ENCODE results near the gene CACHD1. TPM values are rescaled to one million over a fixed set of nuclear protein-coding genes. Genes with fewer than 3 reads are reported as not detected.

CACHD1 gene
- total RNA-seq, 4 donors from 2014 or later, result 1.6 to 3.2 (median 2.2) TPM; not detected in 1

DNA sequence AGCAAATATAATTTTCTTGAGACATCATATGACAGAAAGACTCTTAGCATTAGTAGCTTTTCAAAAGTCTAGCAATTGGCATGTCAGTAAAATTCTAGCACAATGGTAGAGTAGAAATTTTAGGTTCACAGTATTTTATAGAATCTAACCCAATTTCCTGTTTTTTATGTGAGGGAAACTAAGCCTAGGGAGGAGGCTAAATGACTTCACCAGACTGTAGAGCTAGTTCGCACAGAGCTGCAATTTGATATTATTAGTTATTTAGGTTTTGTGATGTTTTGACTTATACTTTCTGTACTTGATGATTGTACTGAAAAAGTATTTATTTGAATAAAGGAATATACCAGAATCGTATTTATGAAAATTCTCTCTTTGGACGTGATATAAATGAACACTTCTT, 68.5 kb downstream of the CACHD1 start:
- WGBS, 2 donors (ENCODE audit: low coverage in 1 of 2), result 78 to 88% methylated on average over 3 of the region's 3 CpGs
- in situ Hi-C loops (cut with MboI; ENCODE audit: low pct_ligation_motif_present in 1 of 4, low pct_unique_long_range_greater_than_20kb in 1 of 4, low sequenced_read_pairs in 3 of 4) (no loop called here), intact Hi-C loops (cut with DNase I; ENCODE audit: low total_unique reads) (no loop called here)
- Histone ChIP-seq H3K36me3 (no peaks in the 10 kb centered on the region), H3K4me3 (no peak overlapping the region), H3K27me3 (no peaks in the 10 kb centered on the region), H3K4me1 (peaks cover 10 to 39% (median 24%) of the 10 kb centered on the region in 4 donors), H3K27ac (no peak overlapping the region), H3K9me3 (no peaks in the 10 kb centered on the region)
- DNase-seq, result no peak
- TF ChIP-seq EP300 (IDR thresholded peaks at IDR 0.05; ENCODE audit: low read depth), result no peak
- TF ChIP-seq POLR2A (IDR thresholded peaks at IDR 0.05), result no peak

DNA sequence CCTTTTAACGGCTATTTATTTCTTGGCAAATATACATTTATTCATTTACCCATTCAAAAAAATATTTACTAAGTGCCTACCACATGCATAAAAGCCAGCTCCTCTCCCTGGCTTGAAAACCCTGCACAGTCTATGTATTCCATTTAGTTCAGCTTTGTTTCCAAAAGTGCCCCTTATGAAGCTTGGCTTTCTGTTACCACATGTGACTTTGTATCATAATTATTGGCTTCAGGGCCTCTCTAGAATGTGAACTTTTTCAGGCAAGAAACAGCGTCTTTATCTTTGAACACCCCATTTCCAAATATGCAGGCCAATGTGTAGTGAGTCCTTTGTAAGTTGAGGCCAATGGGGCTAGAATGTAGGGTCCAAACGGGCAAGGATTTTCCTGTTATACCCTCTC, 69.4 kb downstream of the CACHD1 start:
- 41 to 61% methylated on average over 3 of the region's 3 CpGs for WGBS, 2 donors (ENCODE audit: low coverage in 1 of 2)
- Histone ChIP-seq H3K27ac (peak overlapping the region in 1 of 4 donors; percentile 35), H3K9me3 (no peaks in the 10 kb centered on the region), H3K4me1 (peaks cover 10 to 39% (median 24%) of the 10 kb centered on the region in 4 donors), H3K4me3 (no peak overlapping the region), H3K27me3 (no peaks in the 10 kb centered on the region), H3K36me3 (no peaks in the 10 kb centered on the region)
- DNase-seq, result no peak
- in situ Hi-C loops (cut with MboI; ENCODE audit: low pct_ligation_motif_present in 1 of 4, low pct_unique_long_range_greater_than_20kb in 1 of 4, low sequenced_read_pairs in 3 of 4), result no loop called here
- TF ChIP-seq POLR2A (IDR thresholded peaks at IDR 0.05) (no peak), EP300 (IDR thresholded peaks at IDR 0.05; ENCODE audit: low read depth) (no peak), POLR2AphosphoS5 (IDR thresholded peaks at IDR 0.05) (no peak)
- TF ChIP-seq, protein P1, sequence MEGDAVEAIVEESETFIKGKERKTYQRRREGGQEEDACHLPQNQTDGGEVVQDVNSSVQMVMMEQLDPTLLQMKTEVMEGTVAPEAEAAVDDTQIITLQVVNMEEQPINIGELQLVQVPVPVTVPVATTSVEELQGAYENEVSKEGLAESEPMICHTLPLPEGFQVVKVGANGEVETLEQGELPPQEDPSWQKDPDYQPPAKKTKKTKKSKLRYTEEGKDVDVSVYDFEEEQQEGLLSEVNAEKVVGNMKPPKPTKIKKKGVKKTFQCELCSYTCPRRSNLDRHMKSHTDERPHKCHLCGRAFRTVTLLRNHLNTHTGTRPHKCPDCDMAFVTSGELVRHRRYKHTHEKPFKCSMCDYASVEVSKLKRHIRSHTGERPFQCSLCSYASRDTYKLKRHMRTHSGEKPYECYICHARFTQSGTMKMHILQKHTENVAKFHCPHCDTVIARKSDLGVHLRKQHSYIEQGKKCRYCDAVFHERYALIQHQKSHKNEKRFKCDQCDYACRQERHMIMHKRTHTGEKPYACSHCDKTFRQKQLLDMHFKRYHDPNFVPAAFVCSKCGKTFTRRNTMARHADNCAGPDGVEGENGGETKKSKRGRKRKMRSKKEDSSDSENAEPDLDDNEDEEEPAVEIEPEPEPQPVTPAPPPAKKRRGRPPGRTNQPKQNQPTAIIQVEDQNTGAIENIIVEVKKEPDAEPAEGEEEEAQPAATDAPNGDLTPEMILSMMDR (IDR thresholded peaks at IDR 0.05), result no peak
- intact Hi-C loops (cut with DNase I; ENCODE audit: low total_unique reads), result no loop called here

DNA sequence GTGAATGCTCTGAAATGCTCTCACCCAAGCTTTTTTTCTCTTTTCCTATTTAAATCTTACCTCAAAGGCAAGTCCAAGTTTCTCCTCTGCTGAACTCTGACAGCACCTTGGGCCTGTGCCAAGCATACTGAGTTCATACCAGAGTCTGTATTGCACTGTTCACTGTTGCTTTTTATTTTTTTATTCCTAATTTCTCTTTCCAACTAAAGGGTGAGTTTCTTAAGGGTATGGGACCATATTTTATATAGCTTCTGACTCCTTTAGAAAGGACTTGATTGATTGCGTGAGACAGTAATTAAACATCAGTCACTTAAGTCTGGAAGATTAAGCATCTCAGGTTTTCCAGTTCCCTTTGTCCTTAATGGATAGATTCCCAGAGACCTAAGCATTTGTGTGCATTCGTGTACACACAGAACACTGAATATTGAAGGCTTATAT, 69.9 kb downstream of the CACHD1 start:
- Histone ChIP-seq H3K36me3 (no peaks in the 10 kb centered on the region), H3K4me3 (no peak overlapping the region), H3K27me3 (no peaks in the 10 kb centered on the region), H3K27ac (peak overlapping the region; percentile 2 to 35 (median 27)), H3K4me1 (peaks cover 10 to 39% (median 24%) of the 10 kb centered on the region in 4 donors), H3K9me3 (no peaks in the 10 kb centered on the region)
- peak; percentile 52 for DNase-seq
- in situ Hi-C loops (cut with MboI; ENCODE audit: low pct_ligation_motif_present in 1 of 4, low pct_unique_long_range_greater_than_20kb in 1 of 4, low sequenced_read_pairs in 3 of 4) (no loop called here), intact Hi-C loops (cut with DNase I; ENCODE audit: low total_unique reads) (loop anchor here (10.0 kb wide), 1 partner anchor 65 kb away; the partner anchor contains the start of gene CACHD1)
- TF ChIP-seq POLR2A (IDR thresholded peaks at IDR 0.05) (no peak), EP300 (IDR thresholded peaks at IDR 0.05; ENCODE audit: low read depth) (no peak), POLR2AphosphoS5 (IDR thresholded peaks at IDR 0.05) (no peak)
- TF ChIP-seq, protein P1 (IDR thresholded peaks at IDR 0.05), result no peak
- WGBS, 2 donors (ENCODE audit: low coverage in 1 of 2), result 59 to 66% methylated on average over 2 of the region's 2 CpGs

DNA sequence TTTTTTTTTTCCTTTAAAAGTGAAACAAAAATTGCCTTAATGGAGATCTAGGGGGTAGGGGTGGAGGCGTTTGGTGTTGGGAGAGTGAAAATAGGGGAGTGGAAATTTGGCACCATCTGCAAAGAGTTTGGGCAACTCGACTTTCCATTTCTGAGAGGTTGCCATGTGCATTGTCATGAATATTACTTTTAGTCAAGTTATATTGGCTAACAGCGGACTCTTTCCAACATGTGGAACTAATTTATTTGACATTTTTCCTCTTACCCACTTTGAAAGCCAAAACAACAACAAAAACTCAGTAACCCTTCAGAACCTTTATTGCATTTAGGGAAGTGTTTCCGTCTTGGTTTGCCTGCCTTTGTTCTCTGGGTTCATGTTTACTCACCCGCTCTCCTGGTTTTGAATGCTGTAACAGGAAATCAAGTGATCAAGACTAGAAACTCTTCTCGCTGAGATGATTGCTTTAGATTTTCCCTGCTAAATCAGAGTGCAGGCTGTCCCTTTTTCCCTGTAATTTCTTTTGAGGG, 70.4 kb downstream of the CACHD1 start:
- Histone ChIP-seq H3K36me3 (no peaks in the 10 kb centered on the region), H3K4me1 (peaks cover 10 to 39% (median 24%) of the 10 kb centered on the region in 4 donors), H3K27me3 (no peaks in the 10 kb centered on the region), H3K27ac (peak overlapping the region; percentile 2 to 35 (median 27)), H3K4me3 (no peak overlapping the region), H3K9me3 (no peaks in the 10 kb centered on the region)
- intact Hi-C loops (cut with DNase I; ENCODE audit: low total_unique reads) (loop anchor here (10.0 kb wide), 1 partner anchor 66 kb away; the partner anchor contains the start of gene CACHD1), in situ Hi-C loops (cut with MboI; ENCODE audit: low pct_ligation_motif_present in 1 of 4, low pct_unique_long_range_greater_than_20kb in 1 of 4, low sequenced_read_pairs in 3 of 4) (no loop called here)
- TF ChIP-seq POLR2AphosphoS5 (IDR thresholded peaks at IDR 0.05), result no peak
- no peak for TF ChIP-seq EP300 (IDR thresholded peaks at IDR 0.05; ENCODE audit: low read depth)
- no peak for TF ChIP-seq POLR2A (IDR thresholded peaks at IDR 0.05)
- TF ChIP-seq, protein P1 (IDR thresholded peaks at IDR 0.05), result no peak
- WGBS, 2 donors (ENCODE audit: low coverage in 1 of 2), result 44 to 60% methylated on average over 6 of the region's 6 CpGs
- no peak for DNase-seq
